ENCODE data around the gene ITPRIP.

ITPRIP gene

DNA sequence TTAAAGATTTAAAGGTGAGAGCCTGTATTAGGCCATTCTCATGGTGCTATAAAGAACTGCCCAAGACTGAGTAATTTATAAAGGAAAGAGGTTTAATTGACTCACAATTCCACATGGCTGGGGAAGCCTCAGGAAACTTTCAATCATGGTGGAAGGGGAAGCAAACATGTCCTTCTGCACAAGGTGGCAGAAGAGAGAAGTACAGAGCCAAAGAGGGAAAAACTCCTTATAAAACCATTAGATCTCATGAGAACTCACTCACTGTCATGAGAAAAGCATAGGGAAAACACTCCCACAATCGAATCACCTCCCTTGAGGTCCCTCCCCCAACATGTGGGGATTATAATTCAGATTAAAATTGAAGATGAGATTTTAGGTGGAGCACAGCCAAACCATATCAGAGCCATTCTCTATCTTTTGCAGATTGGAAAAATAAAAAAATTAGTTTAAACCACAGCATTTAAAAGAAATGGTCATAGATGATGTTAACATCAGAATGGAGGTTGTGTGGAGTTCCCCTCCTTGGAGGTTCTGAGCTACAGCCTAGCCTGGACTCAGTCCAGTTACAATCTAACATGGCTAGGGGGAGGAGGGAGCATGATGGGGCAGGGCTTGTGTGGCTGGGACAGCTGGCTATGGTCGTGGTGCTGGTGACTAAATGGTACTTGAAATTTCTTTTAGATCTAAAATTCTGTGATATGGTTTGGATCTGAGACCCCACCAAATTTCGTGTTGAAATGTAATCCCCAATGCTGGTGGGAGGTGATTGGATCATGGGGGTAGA is 36.2 kb downstream of the ITPRIP start:
- TF ChIP-seq TEAD4 (IDR thresholded peaks at IDR 0.05) (no peak), EP300 (IDR thresholded peaks at IDR 0.05; ENCODE audit: borderline replicate concordance) (no peak), NFIC (IDR thresholded peaks at IDR 0.05) (no peak), ZBTB7A (IDR thresholded peaks at IDR 0.05; ENCODE audit: low read depth) (no peak), CREB1 (IDR thresholded peaks at IDR 0.05; ENCODE audit: low read depth) (no peak), YY1 (IDR thresholded peaks at IDR 0.05; ENCODE audit: low read depth) (no peak), RAD21 (IDR thresholded peaks at IDR 0.05; ENCODE audit: low read depth) (no peak), CEBPB (IDR thresholded peaks at IDR 0.05) (no peak), FOXM1 (IDR thresholded peaks at IDR 0.05; ENCODE audit: borderline replicate concordance, low read depth) (no peak), TAF1 (IDR thresholded peaks at IDR 0.05; ENCODE audit: low read depth) (no peak), EGR1 (IDR thresholded peaks at IDR 0.05) (no peak), TCF12 (IDR thresholded peaks at IDR 0.05; ENCODE audit: low read depth) (no peak)
- TF ChIP-seq, protein P1, sequence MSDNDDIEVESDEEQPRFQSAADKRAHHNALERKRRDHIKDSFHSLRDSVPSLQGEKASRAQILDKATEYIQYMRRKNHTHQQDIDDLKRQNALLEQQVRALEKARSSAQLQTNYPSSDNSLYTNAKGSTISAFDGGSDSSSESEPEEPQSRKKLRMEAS (IDR thresholded peaks at IDR 0.05): no peak
- TF ChIP-seq, protein P2, sequence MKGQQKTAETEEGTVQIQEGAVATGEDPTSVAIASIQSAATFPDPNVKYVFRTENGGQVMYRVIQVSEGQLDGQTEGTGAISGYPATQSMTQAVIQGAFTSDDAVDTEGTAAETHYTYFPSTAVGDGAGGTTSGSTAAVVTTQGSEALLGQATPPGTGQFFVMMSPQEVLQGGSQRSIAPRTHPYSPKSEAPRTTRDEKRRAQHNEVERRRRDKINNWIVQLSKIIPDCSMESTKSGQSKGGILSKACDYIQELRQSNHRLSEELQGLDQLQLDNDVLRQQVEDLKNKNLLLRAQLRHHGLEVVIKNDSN (IDR thresholded peaks at IDR 0.05): no peak
- TF ChIP-seq, protein P3, sequence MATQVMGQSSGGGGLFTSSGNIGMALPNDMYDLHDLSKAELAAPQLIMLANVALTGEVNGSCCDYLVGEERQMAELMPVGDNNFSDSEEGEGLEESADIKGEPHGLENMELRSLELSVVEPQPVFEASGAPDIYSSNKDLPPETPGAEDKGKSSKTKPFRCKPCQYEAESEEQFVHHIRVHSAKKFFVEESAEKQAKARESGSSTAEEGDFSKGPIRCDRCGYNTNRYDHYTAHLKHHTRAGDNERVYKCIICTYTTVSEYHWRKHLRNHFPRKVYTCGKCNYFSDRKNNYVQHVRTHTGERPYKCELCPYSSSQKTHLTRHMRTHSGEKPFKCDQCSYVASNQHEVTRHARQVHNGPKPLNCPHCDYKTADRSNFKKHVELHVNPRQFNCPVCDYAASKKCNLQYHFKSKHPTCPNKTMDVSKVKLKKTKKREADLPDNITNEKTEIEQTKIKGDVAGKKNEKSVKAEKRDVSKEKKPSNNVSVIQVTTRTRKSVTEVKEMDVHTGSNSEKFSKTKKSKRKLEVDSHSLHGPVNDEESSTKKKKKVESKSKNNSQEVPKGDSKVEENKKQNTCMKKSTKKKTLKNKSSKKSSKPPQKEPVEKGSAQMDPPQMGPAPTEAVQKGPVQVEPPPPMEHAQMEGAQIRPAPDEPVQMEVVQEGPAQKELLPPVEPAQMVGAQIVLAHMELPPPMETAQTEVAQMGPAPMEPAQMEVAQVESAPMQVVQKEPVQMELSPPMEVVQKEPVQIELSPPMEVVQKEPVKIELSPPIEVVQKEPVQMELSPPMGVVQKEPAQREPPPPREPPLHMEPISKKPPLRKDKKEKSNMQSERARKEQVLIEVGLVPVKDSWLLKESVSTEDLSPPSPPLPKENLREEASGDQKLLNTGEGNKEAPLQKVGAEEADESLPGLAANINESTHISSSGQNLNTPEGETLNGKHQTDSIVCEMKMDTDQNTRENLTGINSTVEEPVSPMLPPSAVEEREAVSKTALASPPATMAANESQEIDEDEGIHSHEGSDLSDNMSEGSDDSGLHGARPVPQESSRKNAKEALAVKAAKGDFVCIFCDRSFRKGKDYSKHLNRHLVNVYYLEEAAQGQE (IDR thresholded peaks at IDR 0.05; ENCODE audit: low read depth): no peak

DNA sequence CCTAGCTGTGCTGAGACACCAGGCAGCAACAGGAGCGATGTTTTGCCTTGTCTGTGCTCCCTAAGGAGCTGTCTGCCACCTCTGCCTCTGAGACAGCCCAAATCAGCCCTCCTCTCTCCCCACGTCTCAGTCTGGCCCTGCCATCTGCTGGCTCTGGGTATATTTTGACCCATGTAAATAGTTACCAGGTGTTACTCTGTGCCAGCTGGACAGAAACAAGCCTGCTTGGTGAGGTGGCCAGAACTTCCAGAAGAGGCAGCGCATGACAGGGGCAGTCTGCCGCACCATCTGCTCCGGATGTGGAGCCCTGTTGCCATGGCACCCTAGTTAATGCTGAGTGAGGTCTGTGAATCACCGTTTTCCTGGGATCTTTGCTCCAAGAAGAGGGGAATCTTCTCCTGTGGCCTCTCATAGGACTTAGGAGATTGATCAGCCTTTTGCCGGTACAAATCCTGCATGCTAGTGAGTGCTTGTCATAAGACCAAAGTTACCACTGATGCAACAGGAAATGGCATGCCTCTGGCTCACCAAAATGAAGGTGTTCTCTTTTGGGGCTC is 37.5 kb downstream of the ITPRIP start:
- TF ChIP-seq TCF12 (IDR thresholded peaks at IDR 0.05; ENCODE audit: low read depth): no peak

DNA sequence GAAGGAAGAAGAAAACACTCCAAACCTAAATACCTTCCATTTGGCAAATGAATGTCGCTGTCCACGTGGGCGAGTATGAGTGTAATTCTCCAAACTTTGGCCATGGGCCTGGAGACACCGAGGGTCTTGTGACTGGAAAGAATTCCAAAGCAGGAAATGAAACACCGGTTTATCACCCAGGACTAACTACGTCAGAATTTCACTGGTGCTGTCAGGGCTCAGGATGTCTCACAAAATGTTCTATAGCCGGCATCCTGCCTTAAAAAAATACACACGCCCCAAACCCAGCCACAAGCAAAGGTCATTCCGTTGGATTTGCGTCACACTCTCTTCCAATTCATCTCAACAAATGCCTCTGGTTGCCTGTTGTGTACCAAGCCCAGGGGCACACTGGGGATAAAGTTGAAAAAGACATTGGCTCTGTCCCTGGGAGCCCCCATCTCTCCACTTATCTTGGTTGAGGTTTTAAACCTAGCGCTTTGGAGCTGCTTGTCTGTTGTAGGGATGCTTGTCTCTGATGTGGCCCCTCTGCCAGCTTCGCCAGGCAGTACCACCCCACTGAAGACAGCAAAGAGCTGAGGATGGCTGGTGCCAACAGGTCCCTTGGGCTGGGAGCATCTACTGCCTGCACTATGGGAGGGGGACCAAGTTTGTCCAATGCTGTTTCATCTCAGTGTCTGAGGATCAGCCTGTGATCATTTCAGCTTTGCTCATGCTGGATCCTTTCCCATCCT is 38.1 kb downstream of the ITPRIP start:
- TF ChIP-seq, protein P2 (IDR thresholded peaks at IDR 0.05): no peak
- TF ChIP-seq, protein P1 (IDR thresholded peaks at IDR 0.05): no peak
- TF ChIP-seq RAD21 (IDR thresholded peaks at IDR 0.05; ENCODE audit: low read depth) (no peak), EGR1 (IDR thresholded peaks at IDR 0.05) (no peak), NFIC (IDR thresholded peaks at IDR 0.05) (no peak)
- TF ChIP-seq, protein P3 (IDR thresholded peaks at IDR 0.05; ENCODE audit: low read depth): 0 out of 2 replicates have a peak, but pooled peaks have one; percentile 15

DNA sequence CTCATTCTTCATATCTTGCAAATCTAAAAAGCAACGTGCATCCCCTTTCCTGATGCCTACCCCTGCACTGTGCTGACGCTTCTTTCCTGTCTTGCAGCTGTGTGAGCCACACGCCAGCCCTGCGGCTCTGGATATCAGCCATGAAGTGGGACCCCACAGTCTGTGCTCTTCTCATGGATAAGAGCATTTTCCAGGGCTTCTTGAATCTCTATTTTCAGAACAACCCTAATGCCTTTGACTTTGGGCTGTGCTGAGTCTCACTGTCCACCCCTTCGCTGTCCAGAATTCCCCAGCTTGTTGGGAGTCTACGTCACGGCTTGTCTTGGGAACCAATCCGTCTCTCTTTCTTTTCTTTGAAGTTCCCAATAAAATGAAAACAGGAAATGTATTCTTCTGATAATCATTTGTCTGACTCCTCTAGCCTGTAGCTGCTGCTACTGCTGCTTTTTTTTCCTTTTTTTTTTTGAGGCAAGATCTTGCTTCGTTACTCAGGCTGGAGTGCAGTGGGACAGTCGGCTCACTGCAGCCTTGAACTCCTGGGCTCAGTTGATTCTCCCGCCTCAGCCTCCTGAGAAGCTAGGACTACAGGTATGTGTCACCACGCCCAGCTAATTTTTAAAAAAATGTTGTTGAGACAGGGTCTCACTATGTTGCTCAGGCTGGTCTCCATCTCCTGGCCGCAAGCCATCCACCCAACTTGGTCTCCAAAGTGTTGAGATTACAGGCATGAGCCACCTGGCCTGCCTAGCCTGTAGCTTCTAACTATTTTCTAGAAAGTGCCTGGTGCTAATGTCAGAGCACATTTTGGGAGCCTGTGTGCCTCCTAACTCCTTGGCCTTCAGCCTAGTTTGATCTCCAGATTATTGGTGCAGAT is 39.0 kb downstream of the ITPRIP start:
- no peak for TF ChIP-seq TEAD4 (IDR thresholded peaks at IDR 0.05)
- no peak for TF ChIP-seq ZBTB7A (IDR thresholded peaks at IDR 0.05; ENCODE audit: low read depth)
- TF ChIP-seq YY1 (IDR thresholded peaks at IDR 0.05; ENCODE audit: low read depth): no peak
- TF ChIP-seq, protein P2 (IDR thresholded peaks at IDR 0.05): no peak
- TF ChIP-seq, protein P1 (IDR thresholded peaks at IDR 0.05): no peak
- no peak for TF ChIP-seq NFIC (IDR thresholded peaks at IDR 0.05)
- TF ChIP-seq RAD21 (IDR thresholded peaks at IDR 0.05; ENCODE audit: low read depth): no peak

All from Ishikawa (cell line).